ENCODE data around the gene SOCS1.
A peak's percentile ranks its signal among the peaks of the same experiment; 100 is the strongest.

SOCS1 gene

GRCh38 chr16:11242658-11243057 is 13.3 kb downstream of the SOCS1 start:
- no peak for DNase-seq

- no peak for DNase-seq
Measured at GRCh38 chr16:11241480-11242204, 14.4 kb downstream of the SOCS1 start.

- DNase-seq: no peak
Measured at GRCh38 chr16:11240636-11241473, 15.1 kb downstream of the SOCS1 start.

- DNase-seq: no peak
Measured at GRCh38 chr16:11239644-11240632, 16.1 kb downstream of the SOCS1 start.

GRCh38 chr16:11238272-11239202 is 17.5 kb downstream of the SOCS1 start:
- DNase-seq: no peak

GRCh38 chr16:11236461-11237254 is 19.3 kb downstream of the SOCS1 start:
- no peak for DNase-seq

GRCh38 chr16:11235703-11235991 is 20.4 kb downstream of the SOCS1 start:
- DNase-seq: no peak

- no peak for DNase-seq
Measured at GRCh38 chr16:11234884-11235702, 20.9 kb downstream of the SOCS1 start.

- no peak for DNase-seq
Measured at GRCh38 chr16:11233727-11234376, 22.2 kb downstream of the SOCS1 start.

GRCh38 chr16:11232852-11233726 is 22.9 kb downstream of the SOCS1 start:
- DNase-seq: peak; percentile 87

- DNase-seq: no peak
Measured at GRCh38 chr16:11232302-11232851, 23.6 kb downstream of the SOCS1 start.

GRCh38 chr16:11231367-11231970 is 24.5 kb downstream of the SOCS1 start:
- no peak for DNase-seq

GRCh38 chr16:11229906-11230305 is 26.1 kb downstream of the SOCS1 start:
- no peak for DNase-seq

- no peak for DNase-seq
Measured at GRCh38 chr16:11229432-11229831, 26.6 kb downstream of the SOCS1 start.

GRCh38 chr16:11225677-11226549 is 30.1 kb downstream of the SOCS1 start:
- no peak for DNase-seq

GRCh38 chr16:11224894-11225676 is 30.9 kb downstream of the SOCS1 start:
- peak; percentile 84 for DNase-seq

All from central memory CD4-positive, alpha-beta T cell (primary cell).